Measurements from ENCODE around the gene C1orf210.

Gene C1orf210

GRCh38 chr1:43269627-43270375, 15.6 kb downstream of the C1orf210 start, which contains the start of gene TMEM125:
Gene TMEM125 (plus strand): TSS chr1:43269983. CDS start chr1:43272723, 2,740 bp downstream.
- Histone ChIP-seq H3K4me1 (ENCODE audit: control insufficient read depth, low read length) (peaks cover 7% of the 10 kb centered on the region), H4K20me1 (ENCODE audit: control insufficient read depth, insufficient read depth, low read depth, low read length) (no peaks in the 10 kb centered on the region), H3F3A (ENCODE audit: control insufficient read depth, insufficient read depth) (no peaks in the 10 kb centered on the region), H3K4me2 (ENCODE audit: low read length) (peak within 1 kb of the TSS; percentile 27; the same call in 1 of the 2 replicates), H3K27me3 (ENCODE audit: control insufficient read depth, low read length) (no peaks in the 10 kb centered on the region), H3K9me2 (replicated peaks; ENCODE audit: control insufficient read depth, low read length) (no peaks in the 10 kb centered on the region), H3K4me3 (ENCODE audit: low read length) (no peak within 1 kb of the TSS), H3K27ac (ENCODE audit: low read depth, low read length) (no peak within 1 kb of the TSS), H3K79me2 (ENCODE audit: control insufficient read depth, low read length) (no peaks in the 10 kb centered on the region), H3K36me3 (ENCODE audit: control insufficient read depth, low read length) (no peaks in the 10 kb centered on the region), H3K9me3 (ENCODE audit: control insufficient read depth, insufficient read depth, low read length) (no peaks in the 10 kb centered on the region)
- no peak for TF ChIP-seq CTCF (IDR thresholded peaks at IDR 0.05; ENCODE audit: low read depth, low read length, poor library complexity, severe bottlenecking)
- TF ChIP-seq EZH2phosphoT487 (IDR thresholded peaks at IDR 0.05; ENCODE audit: borderline replicate concordance, low read length) = no peak

GRCh38 chr1:43267818-43268425, 17.5 kb downstream of the C1orf210 start:
- no peaks in the 10 kb centered on the region for H3F3A ChIP-seq (ENCODE audit: control insufficient read depth, insufficient read depth)
- TF ChIP-seq EZH2phosphoT487 (IDR thresholded peaks at IDR 0.05; ENCODE audit: borderline replicate concordance, low read length) = no peak
- no peak for TF ChIP-seq CTCF (IDR thresholded peaks at IDR 0.05; ENCODE audit: low read depth, low read length, poor library complexity, severe bottlenecking)
- H3K79me2 ChIP-seq (ENCODE audit: control insufficient read depth, low read length) = no peaks in the 10 kb centered on the region
- H3K4me1 ChIP-seq (ENCODE audit: control insufficient read depth, low read length) = no peaks in the 10 kb centered on the region
- H3K27ac ChIP-seq (ENCODE audit: low read depth, low read length) = no peak overlapping the region
- peaks cover 5% of the 10 kb centered on the region; the same call in 1 of the 2 replicates for H3K9me3 ChIP-seq (ENCODE audit: control insufficient read depth, insufficient read depth, low read length)
- H3K36me3 ChIP-seq (ENCODE audit: control insufficient read depth, low read length) = no peaks in the 10 kb centered on the region
- no peaks in the 10 kb centered on the region for H4K20me1 ChIP-seq (ENCODE audit: control insufficient read depth, insufficient read depth, low read depth, low read length)
- no peak overlapping the region for H3K4me3 ChIP-seq (ENCODE audit: low read length)
- H3K9me2 ChIP-seq (replicated peaks; ENCODE audit: control insufficient read depth, low read length) = no peaks in the 10 kb centered on the region
- no peak overlapping the region for H3K4me2 ChIP-seq (ENCODE audit: low read length)
- no peaks in the 10 kb centered on the region for H3K27me3 ChIP-seq (ENCODE audit: control insufficient read depth, low read length)

- no peak for TF ChIP-seq EZH2phosphoT487 (IDR thresholded peaks at IDR 0.05; ENCODE audit: borderline replicate concordance, low read length)
- Histone ChIP-seq H4K20me1 (ENCODE audit: control insufficient read depth, insufficient read depth, low read depth, low read length) (no peaks in the 10 kb centered on the region), H3K36me3 (ENCODE audit: control insufficient read depth, low read length) (no peaks in the 10 kb centered on the region), H3K27ac (ENCODE audit: low read depth, low read length) (no peak overlapping the region), H3K9me3 (ENCODE audit: control insufficient read depth, insufficient read depth, low read length) (peaks cover 5% of the 10 kb centered on the region; the same call in 1 of the 2 replicates), H3K4me2 (ENCODE audit: low read length) (no peak overlapping the region), H3K9me2 (replicated peaks; ENCODE audit: control insufficient read depth, low read length) (no peaks in the 10 kb centered on the region), H3K27me3 (ENCODE audit: control insufficient read depth, low read length) (no peaks in the 10 kb centered on the region), H3K4me3 (ENCODE audit: low read length) (no peak overlapping the region), H3K79me2 (ENCODE audit: control insufficient read depth, low read length) (no peaks in the 10 kb centered on the region), H3K4me1 (ENCODE audit: control insufficient read depth, low read length) (no peaks in the 10 kb centered on the region), H3F3A (ENCODE audit: control insufficient read depth, insufficient read depth) (no peaks in the 10 kb centered on the region)
These were observed 18.0 kb downstream of the C1orf210 start for GRCh38 chr1:43267291-43267805.

- H3K4me1 ChIP-seq (ENCODE audit: control insufficient read depth, low read length) = no peaks in the 10 kb centered on the region
- H3F3A ChIP-seq (ENCODE audit: control insufficient read depth, insufficient read depth) = no peaks in the 10 kb centered on the region
These were observed 18.5 kb downstream of the C1orf210 start for GRCh38 chr1:43266881-43267280.

More at GRCh38 chr1:43266881-43267280, 18.5 kb downstream of the C1orf210 start:
- Histone ChIP-seq H3K27me3 (ENCODE audit: control insufficient read depth, low read length) (no peaks in the 10 kb centered on the region), H3K9me2 (replicated peaks; ENCODE audit: control insufficient read depth, low read length) (no peaks in the 10 kb centered on the region), H3K4me3 (ENCODE audit: low read length) (no peak overlapping the region), H3K4me2 (ENCODE audit: low read length) (no peak overlapping the region), H3K79me2 (ENCODE audit: control insufficient read depth, low read length) (no peaks in the 10 kb centered on the region), H4K20me1 (ENCODE audit: control insufficient read depth, insufficient read depth, low read depth, low read length) (no peaks in the 10 kb centered on the region), H3K27ac (ENCODE audit: low read depth, low read length) (no peak overlapping the region), H3K36me3 (ENCODE audit: control insufficient read depth, low read length) (no peaks in the 10 kb centered on the region), H3K9me3 (ENCODE audit: control insufficient read depth, insufficient read depth, low read length) (peaks cover 5% of the 10 kb centered on the region; the same call in 1 of the 2 replicates)
- no peak for TF ChIP-seq EZH2phosphoT487 (IDR thresholded peaks at IDR 0.05; ENCODE audit: borderline replicate concordance, low read length)
- TF ChIP-seq CTCF (IDR thresholded peaks at IDR 0.05; ENCODE audit: low read depth, low read length, poor library complexity, severe bottlenecking) = no peak

All from DOHH2 (cell line).